Measurements from ENCODE around the gene ABCD2.

GRCh38 chr12:39541471-39541870 is 78.1 kb downstream of the ABCD2 start:
- TF ChIP-seq, protein P1, sequence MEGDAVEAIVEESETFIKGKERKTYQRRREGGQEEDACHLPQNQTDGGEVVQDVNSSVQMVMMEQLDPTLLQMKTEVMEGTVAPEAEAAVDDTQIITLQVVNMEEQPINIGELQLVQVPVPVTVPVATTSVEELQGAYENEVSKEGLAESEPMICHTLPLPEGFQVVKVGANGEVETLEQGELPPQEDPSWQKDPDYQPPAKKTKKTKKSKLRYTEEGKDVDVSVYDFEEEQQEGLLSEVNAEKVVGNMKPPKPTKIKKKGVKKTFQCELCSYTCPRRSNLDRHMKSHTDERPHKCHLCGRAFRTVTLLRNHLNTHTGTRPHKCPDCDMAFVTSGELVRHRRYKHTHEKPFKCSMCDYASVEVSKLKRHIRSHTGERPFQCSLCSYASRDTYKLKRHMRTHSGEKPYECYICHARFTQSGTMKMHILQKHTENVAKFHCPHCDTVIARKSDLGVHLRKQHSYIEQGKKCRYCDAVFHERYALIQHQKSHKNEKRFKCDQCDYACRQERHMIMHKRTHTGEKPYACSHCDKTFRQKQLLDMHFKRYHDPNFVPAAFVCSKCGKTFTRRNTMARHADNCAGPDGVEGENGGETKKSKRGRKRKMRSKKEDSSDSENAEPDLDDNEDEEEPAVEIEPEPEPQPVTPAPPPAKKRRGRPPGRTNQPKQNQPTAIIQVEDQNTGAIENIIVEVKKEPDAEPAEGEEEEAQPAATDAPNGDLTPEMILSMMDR (IDR thresholded peaks at IDR 0.05; ENCODE audit: low read length), result no peak
- TF ChIP-seq EZH2 (optimal IDR thresholded peaks at IDR 0.05; ENCODE audit: low read depth, low read length) (no peak), EZH2phosphoT487 (IDR thresholded peaks at IDR 0.05; ENCODE audit: low read length) (no peak)
